Stimulated activated CD4-positive, alpha-beta T cell treated with anti-CD3 and anti-CD28 coated beads, Interleukin-15, amount 100 ng/mL, for 1 hour (primary cell): Measurements from ENCODE around the gene NPDC1.

Experiments used
- DNase-seq, 2 donors: peaks; one replicate each; pipeline ENCODE4 v3.0.0-alpha.2; 2020; ENCODE audit warnings: low read depth in 1 of 2, low spot score in 1 of 2

NPDC1 gene

GRCh38 chr9:137056739-137057415, 10.9 kb upstream of the NPDC1 start:
- no peak for DNase-seq

- no peak for DNase-seq
Measured at GRCh38 chr9:137055385-137056364, 9.7 kb upstream of the NPDC1 start.

DNA sequence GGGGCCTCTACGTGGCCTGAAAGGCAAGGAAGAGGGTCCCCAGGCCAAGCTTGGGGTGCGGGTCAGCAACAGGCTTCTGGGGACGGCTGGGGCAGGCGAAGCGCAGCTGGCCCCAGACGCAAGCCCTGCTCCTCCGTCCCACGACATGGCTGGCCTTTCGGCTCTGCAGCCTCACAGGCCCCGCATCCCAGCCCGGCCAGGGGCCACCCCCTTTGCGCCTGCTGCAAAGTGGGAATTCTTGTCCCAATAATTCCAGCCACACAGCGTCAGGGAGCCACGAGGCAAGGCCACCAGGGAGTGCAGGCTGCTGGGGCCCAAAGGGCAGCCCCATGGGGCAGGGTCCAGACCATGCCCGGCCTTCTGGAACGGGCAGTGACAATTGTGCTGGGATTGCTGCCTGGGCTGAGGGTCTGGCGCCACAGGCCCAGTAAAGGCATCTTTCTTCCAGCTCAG, 9.0 kb upstream of the NPDC1 start:
- DNase-seq, result no peak

GRCh38 chr9:137053944-137054931, 8.3 kb upstream of the NPDC1 start, which contains the start of gene ENTPD2:
TSS of gene ENTPD2 (minus strand) at chr9:137054061. CDS start at chr9:137053997, 64 bp downstream.
- no peak for DNase-seq

DNA sequence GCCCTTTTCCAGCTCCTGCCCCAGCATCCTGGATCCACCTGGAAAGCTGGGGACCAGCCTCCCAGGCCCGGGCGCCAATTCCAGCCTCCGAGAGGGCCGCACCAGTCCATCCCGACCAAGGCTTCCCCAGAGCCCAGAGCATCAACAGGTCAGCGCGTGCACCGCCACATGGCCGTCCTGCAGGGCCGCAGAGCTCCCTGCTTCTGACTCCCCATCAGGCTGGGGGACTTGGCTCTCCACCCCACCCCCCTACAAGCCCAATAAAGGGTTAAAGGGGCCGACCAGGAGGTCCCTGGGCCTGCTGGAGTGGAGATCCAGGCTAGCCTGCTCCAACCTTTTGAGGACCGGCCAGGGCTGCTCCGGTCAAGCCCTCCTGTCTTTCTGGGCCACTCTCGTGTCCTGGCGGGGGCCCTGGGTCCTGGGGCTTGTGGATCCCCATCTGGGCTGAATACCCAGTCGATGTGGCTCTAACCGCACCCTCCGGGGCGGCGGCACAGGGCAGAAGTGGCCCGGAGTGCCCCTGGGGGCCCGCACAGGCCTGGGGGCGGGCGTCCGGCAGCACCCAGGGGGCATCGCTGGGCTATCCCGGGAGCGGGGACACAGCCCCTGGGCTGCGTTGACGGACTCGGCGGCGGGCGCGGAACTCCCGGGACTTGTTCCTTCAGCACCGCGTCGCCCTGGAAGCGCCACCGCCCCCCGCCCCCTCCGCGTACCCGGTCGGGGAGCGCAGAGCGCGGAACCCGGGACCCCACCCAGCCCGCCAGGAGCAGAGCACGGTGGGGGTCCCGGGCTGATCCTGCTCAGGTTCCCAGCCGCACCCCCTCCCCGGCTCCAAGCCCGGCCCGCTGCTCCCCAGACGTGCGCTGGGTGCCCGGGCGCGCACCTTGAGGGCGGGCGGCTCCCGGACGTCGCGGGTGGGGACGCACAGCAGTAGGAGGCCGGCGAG, 7.3 kb upstream of the NPDC1 start:
- no peak for DNase-seq

DNA sequence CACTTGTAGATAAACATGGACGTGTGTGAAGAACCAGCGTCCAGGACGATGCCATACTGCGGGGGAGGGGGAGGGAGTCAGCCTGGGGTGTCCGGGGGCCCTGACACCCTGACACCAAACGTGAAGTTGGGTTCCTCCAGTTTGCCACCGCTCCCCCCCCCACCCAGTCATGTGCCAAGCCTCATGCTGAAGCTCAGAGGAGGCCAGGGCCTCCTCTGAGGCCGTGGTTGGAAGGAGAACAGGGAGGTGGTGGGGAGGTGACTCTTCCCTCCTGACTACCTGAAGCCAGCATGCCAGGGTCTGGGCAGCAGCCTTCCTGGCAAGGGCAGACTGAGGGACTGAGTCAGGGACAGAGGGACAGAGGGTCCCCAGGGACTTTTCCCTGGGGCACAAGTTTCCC, 6.3 kb upstream of the NPDC1 start:
- DNase-seq, result no peak

DNA sequence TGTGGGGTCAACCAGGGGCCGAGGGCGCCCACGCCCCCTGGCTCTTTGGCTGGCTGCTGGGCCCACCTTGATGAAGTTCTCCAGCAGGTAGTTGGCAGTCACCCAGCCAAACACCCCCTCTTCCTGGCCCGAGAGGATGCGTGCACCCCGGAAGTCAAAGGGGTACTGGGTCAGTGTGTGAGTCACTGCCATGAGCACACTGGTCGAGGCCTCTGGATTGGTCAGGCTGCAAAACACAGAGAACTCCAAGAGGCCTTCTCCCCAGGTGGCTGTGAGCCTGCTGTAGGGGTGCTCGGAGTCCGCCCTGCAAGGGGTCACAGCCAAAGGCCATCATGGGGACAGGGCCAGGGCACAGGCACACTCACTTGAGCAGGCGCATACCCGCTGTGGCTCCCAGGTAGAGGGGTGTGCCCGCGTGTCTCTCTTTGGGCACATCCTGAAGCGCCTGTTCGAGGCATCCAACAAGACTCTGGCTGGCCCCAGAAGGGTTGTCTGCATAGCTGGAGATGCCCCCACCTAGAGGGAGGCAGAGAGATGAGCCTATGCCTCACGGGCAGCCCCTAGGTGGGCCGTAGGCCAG, 5.3 kb upstream of the NPDC1 start:
- DNase-seq, result no peak

DNA sequence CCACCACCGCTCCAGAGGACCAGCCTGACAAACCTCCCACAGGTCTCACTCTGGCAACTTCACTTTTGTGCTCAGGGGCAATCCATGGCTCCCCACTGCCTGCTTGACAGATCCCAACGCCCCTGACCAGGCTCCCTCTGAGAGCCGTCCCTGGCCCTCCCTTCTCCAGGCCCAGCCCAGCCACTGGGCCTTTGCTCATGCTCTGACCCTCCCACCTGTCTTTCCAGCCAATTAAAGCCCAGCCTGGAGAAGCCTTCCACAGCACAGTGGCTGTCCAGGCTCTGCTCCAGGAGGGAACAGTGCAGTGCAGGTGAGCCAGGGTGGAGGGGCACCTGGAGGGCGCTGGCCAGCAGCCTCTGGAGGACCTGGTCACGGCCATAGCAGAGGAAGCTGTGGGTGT, 4.6 kb upstream of the NPDC1 start:
- DNase-seq, result no peak

GRCh38 chr9:137049544-137050449, 3.8 kb upstream of the NPDC1 start:
- DNase-seq, result no peak

DNA sequence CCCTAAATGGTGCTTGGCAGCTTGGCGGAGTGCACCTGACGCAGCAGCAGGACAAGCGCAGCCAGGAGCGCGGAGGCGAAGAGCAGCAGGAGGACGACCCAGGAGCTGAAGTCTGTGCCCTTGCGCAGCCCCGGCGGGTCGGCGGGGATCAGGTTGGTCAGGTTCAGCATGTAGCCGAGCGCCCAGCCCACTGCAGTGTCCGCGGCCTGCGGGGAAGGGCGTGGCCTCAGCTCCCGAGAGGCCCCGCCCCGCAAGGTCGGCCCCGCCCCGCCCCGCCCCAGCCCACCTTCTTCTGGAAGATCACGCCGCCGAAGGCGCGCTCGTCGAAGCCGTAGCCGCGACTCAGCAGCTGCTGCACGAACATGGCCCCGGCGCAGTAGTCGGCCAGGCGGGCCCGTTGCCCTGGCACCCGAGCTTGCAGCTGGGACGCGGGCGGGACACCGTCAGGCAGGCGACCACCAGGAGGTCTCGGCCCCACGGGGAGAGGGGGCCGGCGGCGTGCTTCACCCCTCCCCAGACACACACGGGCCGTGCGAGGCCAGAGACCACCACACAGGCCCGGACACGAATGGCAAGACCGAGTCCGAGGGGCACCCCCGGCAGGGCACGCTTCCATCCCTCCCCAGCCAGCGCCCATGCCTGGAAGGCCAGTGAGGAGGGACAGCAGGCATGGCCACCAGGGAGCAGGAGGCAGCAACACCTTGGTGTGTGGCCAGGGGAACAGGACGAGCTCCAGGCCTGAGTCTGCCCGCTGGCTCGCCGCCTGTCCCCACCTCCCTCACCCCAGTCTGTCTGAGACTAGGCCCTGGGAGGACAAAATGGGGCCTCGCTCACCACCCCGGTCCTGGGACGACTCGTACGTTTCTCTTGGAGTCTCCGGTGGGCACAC, 2.9 kb upstream of the NPDC1 start:
- DNase-seq, result no peak

DNA sequence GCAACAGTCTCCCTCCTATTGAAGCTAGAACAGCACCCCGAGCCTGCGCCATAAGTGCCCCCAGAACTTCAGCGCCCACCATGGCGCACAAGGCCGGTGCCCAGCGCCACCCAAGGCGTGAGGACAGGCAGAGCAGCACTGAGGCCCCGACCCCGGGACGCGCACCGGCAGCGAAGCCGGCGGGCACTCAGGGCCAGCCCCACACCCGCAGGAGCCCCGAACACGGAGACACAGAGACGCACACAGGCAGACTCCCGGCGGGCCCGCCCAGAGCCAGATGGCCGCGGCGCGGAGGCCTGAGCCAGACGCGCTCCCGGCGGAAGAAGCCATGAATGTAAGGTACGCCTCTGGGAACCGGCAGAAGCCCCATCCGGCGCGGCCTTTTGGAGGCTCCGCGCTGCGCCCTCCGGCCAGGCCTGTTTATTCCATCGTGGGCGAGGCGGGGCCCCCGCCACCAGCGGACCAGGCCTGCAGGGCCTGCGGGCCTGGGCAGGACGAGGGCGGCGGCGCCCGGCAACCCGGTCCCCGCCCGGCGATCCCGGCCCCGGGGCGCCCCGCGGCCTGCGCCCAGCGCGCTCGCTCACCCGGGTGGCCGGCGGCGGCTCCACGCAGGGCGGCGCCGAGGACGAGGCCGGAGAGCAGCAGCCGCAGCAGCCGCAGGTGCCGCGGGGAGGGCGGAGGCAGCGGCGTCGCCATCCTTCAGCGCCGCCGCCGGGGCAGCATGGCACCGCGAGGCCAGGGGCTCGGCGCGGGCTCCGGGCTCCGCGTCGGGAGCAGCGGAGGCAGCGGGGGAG, 486 bp downstream of the NPDC1 start:
- DNase-seq, result no peak

DNA sequence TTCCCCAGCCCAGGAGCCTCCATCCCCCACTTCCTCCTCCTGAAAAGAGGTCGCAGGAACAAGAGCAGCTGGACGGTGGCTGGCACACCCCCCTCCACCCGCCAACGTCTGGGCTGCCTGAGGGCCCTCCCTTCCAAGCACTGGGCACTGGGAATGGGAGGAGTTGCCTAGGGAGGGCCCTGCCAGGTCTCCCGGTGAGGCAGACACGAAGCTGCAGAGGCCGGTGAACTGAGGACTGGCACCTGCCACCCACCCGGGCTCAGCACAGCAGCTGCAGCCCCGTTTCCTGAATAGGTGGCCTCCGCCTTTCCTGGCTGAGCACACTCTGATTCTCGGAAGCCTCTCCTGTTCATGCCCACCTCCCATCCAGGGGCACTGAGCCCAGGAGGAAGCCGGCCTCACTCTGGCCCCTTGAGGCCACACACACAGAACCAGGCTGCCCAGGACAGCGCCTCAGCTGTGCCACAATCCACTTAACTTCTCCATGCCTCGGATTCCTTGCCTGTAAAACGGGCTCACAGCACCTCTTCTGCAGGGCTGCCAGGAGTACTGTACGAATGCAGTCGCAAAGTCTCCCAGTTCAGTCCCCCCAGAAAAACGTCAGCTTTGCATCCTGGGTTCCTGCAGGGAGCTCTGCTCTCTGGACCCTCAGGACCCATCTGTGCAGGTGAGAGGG, 1.3 kb downstream of the NPDC1 start:
- no peak for DNase-seq

DNA sequence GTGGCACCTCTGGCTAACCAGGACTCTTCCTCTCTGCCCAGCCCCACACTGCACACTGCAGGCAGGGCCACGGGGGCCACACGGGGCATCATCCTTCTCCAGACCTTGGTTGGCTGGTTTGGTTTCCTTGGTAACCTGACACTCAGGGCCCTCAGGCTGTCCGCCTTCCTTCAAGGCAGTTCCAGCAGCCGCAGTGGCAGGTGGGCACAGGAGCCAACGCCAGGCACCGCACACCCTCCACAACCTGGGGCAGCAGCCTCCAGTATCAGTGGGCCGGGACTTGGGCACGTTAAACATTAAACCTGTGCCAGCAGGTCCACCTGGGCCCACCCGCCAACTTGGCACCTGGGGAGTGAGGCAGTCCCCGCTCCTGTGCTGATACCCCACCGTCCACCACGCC, 1.9 kb downstream of the NPDC1 start:
- DNase-seq, result no peak

DNA sequence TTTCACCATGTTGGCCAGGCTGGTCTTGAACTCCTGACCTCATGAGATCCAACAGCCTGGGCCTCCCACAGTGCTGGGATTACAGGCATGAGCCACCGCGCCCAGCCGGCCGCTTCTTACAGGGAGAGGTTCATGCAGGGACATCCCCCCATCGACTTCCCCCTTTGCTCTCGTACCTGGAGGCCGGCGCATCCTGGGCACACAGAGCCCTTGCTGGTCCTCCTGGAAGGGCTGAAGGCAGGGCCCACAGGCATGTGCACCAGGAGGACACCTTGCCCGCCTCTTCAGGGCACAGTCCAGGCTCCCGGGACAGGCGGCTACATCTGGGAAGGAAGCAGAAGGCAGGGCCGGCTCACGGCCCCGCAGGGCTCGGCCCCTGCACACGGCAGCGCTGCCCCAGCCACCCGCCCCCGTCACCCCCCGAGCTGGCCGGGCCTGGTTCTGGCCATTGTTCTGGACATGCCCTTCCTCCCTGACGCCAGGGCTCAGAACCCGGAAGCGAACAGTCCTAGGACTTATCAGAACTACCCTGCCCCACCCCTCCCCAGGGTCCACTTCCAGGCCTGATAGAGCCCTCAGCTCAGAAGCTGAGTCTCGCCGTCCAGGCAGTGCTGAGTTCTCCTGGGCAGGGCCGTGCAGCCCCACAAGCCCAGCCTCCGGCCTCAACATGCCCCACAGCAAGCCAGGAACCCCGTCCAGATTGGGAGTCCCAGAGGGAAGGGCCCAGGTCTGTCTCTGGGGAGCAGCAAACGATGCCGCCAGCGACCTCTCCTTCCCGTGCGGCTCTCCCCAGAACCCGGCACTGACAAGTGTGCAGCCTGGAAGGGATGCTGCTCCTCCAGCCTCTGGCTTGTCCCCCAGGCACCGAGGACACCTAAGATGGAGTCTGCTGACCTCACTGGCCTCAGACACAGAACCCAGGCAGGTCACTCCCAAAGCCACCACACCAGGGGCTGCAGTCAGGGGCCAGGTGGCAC, 2.9 kb downstream of the NPDC1 start:
- DNase-seq, result no peak

DNA sequence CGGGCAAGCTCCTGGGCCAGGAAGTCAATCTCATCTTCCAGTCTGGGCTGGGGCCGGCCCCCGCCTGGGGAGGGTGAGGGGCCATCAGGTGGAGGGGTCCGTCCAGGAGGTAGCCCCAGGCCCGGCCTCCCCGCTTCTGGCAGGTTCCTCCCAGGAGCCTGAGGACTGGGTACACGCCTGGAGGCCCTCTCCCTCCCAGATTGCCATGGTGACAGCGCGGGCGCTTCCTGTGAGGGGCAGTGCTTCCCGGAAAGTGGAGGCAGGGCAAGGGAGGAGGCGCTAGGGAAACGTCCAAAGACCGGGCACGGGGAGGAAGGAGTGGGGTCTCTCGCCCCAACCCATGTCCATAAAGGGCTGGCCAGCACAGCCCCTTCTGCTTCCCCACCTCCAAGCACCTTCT, 4.9 kb downstream of the NPDC1 start:
- DNase-seq, result no peak
